ENCODE measurements around the gene NTM.

NTM gene

DNA sequence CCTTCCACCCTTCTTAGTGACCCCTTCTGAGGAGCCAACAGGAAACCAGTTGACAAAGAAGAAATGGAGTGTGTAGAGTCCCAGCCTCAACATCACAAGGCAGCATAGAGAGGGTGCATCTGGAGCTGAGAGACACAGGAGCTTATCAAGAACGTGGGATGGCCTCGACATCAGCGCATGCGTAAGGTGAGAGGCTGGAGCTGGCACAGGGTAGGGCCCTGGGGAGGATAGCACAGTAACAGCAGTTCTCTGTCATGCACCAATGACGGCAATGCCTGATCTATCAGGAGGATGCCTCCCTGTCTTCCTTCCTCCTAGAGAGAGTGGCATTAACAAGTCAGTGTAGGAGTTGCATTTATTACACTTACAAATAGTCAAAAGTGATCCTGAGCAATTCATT lies 426.1 kb downstream of the NTM start:
- Histone ChIP-seq H3K9me3 (ENCODE audit: low read length) (no peaks in the 10 kb centered on the region), H3K4me3 (ENCODE audit: low read length) (no peak overlapping the region), H3K4me1 (ENCODE audit: insufficient read depth, low read length) (peaks cover 4% of the 10 kb centered on the region), H2AFZ (ENCODE audit: low read depth, low read length) (no peak overlapping the region), H3K27me3 (ENCODE audit: insufficient read depth, low read length) (peaks cover 3% of the 10 kb centered on the region), H3K36me3 (ENCODE audit: insufficient read depth, low read length) (no peaks in the 10 kb centered on the region)

DNA sequence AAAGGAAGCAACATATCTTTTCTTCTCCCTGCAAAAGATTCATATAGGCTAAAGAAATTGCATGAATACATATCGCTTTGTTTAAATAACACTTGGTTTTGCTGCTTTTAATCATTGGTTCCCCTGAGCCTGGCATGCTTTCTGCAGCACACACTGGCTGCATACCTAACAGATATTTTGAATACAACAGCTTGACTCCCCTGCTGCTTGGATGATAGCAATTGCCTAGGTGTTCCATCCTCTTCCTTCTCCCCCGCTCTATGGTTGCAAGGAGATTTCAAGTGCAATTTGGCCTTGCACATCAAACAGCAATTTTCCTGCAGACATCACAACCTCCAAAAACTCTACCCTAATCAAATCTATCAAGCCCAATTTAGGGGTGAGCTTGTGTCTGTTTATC lies 430.0 kb downstream of the NTM start:
- H3K4me3 ChIP-seq (ENCODE audit: low read length): no peak overlapping the region
- no peaks in the 10 kb centered on the region for H3K9me3 ChIP-seq (ENCODE audit: low read length)
- peaks cover 7% of the 10 kb centered on the region for H3K27me3 ChIP-seq (ENCODE audit: insufficient read depth, low read length)

DNA sequence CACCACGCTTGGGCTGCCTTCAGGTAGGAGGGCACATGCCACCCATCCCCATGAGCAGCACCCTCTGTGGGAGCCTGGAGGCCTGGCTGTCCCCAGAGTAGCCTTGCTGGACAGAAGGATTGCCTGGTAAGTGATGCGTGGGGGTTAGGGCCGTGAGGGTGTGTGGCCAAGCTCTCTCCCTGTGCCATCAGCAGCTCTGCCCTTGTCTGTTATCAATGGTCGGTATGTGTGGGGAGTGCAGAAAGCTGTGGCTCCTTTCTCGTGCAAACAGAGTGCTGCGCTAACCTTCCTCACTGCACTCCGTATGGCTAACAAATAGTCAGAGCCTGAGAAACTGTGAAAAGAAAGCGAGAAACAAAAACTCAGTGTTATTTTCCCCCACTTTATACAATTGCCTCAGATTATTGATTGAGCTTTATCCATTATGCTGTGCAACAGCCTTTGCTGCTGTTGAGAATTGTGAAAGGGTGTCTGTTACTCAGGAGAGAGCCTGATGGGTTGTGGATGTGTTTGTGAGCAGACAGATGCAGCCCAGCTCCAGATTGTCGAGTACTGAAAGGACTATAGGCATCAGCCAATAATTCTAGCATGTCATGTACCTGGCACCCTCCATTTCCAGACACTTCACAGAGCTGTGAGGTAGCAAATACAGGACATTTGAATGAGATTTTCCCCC lies 432.2 kb downstream of the NTM start:
- Histone ChIP-seq H3K27me3 (ENCODE audit: insufficient read depth, low read length) (peaks cover 4% of the 10 kb centered on the region), H3K36me3 (ENCODE audit: insufficient read depth, low read length) (no peaks in the 10 kb centered on the region), H2AFZ (ENCODE audit: low read depth, low read length) (no peak overlapping the region), H3K4me3 (ENCODE audit: low read length) (no peak overlapping the region), H3K9me3 (ENCODE audit: low read length) (no peaks in the 10 kb centered on the region), H3K4me1 (ENCODE audit: insufficient read depth, low read length) (peaks cover 20% of the 10 kb centered on the region)

More for the DNA sequence above, 430.0 kb downstream of the NTM start:
- Histone ChIP-seq H2AFZ (ENCODE audit: low read depth, low read length) (no peak overlapping the region), H3K4me1 (ENCODE audit: insufficient read depth, low read length) (peaks cover 20% of the 10 kb centered on the region), H3K36me3 (ENCODE audit: insufficient read depth, low read length) (no peaks in the 10 kb centered on the region)

DNA sequence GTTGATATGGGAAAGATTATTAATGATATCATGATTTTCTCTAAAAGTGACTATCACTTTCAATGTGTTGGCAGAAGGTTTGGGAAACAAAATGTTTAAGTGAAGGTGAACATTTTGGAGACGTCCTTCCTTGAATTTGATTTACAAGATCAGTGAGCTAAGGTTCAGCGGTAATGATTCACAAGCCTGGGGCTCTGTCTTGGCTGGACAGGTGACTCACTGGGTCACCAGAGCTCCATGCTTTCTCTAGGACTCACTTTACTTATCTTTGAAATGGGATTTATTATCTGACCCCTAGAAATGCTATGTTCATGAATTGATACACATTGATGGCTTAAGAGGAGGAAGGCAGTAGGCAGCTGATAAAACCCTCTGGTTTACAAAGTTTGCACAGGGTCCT lies 437.5 kb downstream of the NTM start:
- Histone ChIP-seq H2AFZ (ENCODE audit: low read depth, low read length) (no peak overlapping the region), H3K27me3 (ENCODE audit: insufficient read depth, low read length) (peaks cover 4% of the 10 kb centered on the region), H3K36me3 (ENCODE audit: insufficient read depth, low read length) (no peaks in the 10 kb centered on the region), H3K4me1 (ENCODE audit: insufficient read depth, low read length) (peaks cover 2% of the 10 kb centered on the region), H3K4me3 (ENCODE audit: low read length) (no peak overlapping the region), H3K9me3 (ENCODE audit: low read length) (no peaks in the 10 kb centered on the region)

DNA sequence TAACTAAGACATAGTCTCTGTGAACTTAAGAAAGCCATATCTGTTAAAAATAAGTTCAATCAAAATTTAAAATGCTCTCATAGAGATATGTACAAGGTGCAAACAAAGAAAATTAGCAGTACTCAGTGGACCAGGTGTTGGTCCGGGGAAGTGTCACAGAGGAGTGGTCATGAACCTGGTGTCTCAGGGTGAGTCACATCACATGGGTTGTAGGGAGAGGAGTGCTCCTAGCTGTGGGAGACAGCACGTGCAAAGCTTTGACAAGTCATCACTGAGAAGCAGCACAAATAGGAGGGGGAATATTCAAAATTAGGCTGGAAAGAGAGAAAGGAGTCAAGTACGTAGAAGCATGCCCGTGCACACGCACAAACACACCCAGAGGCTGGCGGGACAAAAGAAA lies 438.1 kb downstream of the NTM start:
- Histone ChIP-seq H3K36me3 (ENCODE audit: insufficient read depth, low read length) (no peaks in the 10 kb centered on the region), H3K4me3 (ENCODE audit: low read length) (no peak overlapping the region), H3K4me1 (ENCODE audit: insufficient read depth, low read length) (no peaks in the 10 kb centered on the region), H3K27me3 (ENCODE audit: insufficient read depth, low read length) (peaks cover 7% of the 10 kb centered on the region), H3K9me3 (ENCODE audit: low read length) (no peaks in the 10 kb centered on the region), H2AFZ (ENCODE audit: low read depth, low read length) (no peak overlapping the region)

DNA sequence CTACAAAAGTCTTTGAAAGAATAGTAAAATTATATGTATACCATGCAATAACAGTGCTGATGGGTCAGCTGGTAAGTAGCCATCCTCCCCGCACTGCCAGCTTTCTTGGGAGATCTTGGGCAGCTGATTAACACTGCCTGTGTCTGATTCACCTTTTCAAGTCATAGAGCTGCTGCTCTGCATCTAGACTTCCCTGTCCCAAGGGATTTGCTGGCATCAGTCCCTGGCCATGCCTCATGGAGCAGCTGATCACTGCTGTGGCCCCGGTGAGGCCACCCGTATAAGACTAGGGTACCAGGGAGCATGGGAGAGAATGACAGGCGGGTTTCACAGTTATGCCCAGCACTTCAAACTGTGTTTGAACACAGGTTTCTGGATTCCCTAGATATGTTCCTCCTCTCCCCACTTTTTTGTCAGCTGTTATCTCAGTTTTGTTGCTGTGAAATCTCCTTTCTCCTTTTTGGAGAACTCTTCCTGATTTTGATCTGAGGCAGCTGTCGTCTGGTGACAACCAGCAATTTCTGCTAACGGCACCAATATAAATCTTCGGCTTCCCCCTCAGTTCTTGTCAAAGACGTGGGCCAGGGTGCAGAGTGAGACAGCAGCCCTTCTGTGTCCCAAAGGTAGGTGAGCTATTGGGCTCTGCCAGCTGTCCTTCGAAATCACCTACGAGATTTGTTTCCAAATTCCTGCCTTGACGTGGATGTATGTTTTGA lies 438.9 kb downstream of the NTM start:
- Histone ChIP-seq H3K27me3 (ENCODE audit: insufficient read depth, low read length) (peaks cover 7% of the 10 kb centered on the region), H3K4me1 (ENCODE audit: insufficient read depth, low read length) (no peaks in the 10 kb centered on the region), H3K36me3 (ENCODE audit: insufficient read depth, low read length) (no peaks in the 10 kb centered on the region), H2AFZ (ENCODE audit: low read depth, low read length) (no peak overlapping the region), H3K4me3 (ENCODE audit: low read length) (no peak overlapping the region), H3K9me3 (ENCODE audit: low read length) (no peaks in the 10 kb centered on the region)

DNA sequence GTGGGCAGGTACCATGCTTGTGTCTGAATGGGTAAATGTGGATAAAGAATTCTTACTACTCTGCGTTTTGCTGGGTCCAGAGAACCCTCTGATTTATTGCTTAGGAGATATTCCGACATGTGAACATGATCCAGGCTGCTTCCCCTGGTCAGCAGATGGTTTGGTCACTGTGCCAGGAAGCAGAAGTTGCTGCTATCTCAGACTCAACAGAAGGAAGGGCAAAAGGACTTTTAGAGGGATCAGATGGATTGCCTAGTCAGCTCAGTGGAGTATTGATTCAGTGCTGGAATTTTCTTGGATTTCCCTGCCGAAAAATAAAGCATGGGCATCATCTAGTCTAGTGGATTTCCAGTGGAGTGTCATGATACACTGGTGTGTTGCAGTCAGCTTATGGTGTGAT lies 440.1 kb downstream of the NTM start:
- H2AFZ ChIP-seq (ENCODE audit: low read depth, low read length): no peak overlapping the region
- no peaks in the 10 kb centered on the region for H3K9me3 ChIP-seq (ENCODE audit: low read length)
- H3K27me3 ChIP-seq (ENCODE audit: insufficient read depth, low read length): peaks cover 3% of the 10 kb centered on the region
- H3K4me3 ChIP-seq (ENCODE audit: low read length): no peak overlapping the region
- H3K36me3 ChIP-seq (ENCODE audit: insufficient read depth, low read length): no peaks in the 10 kb centered on the region
- no peaks in the 10 kb centered on the region for H3K4me1 ChIP-seq (ENCODE audit: insufficient read depth, low read length)

DNA sequence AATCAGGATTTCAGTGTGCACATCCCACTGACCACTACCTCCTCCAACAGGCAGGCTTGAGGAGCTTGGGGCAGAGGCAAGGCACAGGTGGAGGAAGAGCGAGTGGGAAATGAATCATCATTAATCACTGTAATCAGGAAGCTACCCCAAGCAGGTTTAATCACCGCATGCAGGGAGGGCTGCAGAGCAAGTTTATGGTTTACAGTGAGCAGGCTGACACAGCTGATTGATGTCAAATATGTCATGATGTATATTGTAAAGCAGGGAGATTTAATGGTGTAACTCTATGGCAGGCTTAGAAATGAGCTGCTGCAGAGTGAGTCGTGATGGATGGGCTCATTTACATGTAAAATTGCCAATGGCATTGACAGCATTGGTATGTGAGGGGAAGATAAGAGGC lies 441.0 kb downstream of the NTM start:
- H3K4me1 ChIP-seq (ENCODE audit: insufficient read depth, low read length): no peaks in the 10 kb centered on the region
- no peak overlapping the region for H3K4me3 ChIP-seq (ENCODE audit: low read length)
- no peaks in the 10 kb centered on the region for H3K36me3 ChIP-seq (ENCODE audit: insufficient read depth, low read length)
- H3K27me3 ChIP-seq (ENCODE audit: insufficient read depth, low read length): peaks cover 3% of the 10 kb centered on the region
- H3K9me3 ChIP-seq (ENCODE audit: low read length): no peaks in the 10 kb centered on the region
- no peak overlapping the region for H2AFZ ChIP-seq (ENCODE audit: low read depth, low read length)

DNA sequence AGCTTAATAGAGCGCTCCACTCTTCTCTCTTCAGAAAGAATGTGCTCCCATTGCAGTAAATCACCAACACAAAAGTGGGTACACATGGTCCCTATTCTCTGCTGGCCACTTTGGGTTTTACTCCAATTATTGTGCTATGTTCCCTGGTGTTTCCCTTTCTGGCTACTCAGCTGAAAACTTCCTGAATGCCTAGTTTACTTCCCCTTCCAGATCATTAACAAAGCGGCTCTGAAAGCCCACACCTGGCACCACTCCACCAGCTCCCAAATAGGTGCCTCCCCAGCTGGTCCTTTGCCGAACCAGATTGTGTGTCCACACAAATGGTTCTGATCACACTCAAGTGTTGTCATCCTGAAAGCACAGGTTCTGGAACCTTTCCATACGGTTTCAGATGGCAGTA lies 443.7 kb downstream of the NTM start:
- no peaks in the 10 kb centered on the region for H3K4me1 ChIP-seq (ENCODE audit: insufficient read depth, low read length)
- H3K27me3 ChIP-seq (ENCODE audit: insufficient read depth, low read length): peaks cover 3% of the 10 kb centered on the region
- H3K9me3 ChIP-seq (ENCODE audit: low read length): no peaks in the 10 kb centered on the region
- H3K4me3 ChIP-seq (ENCODE audit: low read length): no peak overlapping the region
- no peak overlapping the region for H2AFZ ChIP-seq (ENCODE audit: low read depth, low read length)
- no peaks in the 10 kb centered on the region for H3K36me3 ChIP-seq (ENCODE audit: insufficient read depth, low read length)

DNA sequence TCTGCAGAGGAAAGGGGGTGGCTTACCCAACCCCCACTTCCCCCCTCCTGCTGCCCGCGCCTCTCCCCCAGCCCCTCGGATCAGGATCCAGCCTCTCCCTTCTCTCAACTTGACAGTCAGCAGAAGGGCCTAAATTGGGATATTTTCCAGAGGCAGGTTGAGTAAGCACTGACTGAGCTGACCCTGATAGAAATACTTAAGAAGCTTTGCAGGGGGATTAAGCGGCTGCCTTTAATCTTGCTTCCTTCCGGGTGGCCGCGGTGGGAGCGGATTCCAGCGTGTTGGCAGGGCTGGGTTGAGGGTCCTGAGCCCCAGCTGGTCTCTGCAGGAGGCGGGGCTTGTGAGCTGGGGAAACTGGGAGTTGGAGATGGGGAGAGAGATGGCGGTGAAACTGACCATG lies 445.2 kb downstream of the NTM start:
- H2AFZ ChIP-seq (ENCODE audit: low read depth, low read length): no peak overlapping the region
- H3K27me3 ChIP-seq (ENCODE audit: insufficient read depth, low read length): peaks cover 3% of the 10 kb centered on the region
- H3K4me1 ChIP-seq (ENCODE audit: insufficient read depth, low read length): no peaks in the 10 kb centered on the region
- no peaks in the 10 kb centered on the region for H3K9me3 ChIP-seq (ENCODE audit: low read length)
- H3K36me3 ChIP-seq (ENCODE audit: insufficient read depth, low read length): no peaks in the 10 kb centered on the region
- no peak overlapping the region for H3K4me3 ChIP-seq (ENCODE audit: low read length)

DNA sequence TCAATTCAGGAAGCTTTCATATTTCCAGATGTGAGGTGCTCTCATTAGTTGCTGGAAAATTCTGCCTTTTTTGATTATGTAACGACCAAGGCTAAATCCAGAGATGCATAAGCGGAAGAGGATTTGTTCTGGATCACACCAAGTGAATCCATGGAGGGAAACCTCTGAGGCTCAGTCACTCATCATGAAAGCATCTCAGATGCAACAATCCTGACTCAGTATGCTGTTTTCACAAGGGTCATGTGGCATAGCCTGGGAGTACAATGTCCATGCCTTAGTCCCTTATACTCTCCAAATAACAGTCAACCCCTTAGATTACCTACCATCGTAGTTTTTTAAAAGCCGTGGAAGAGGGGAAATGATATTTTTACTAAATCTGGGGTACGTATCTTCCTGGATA lies 445.6 kb downstream of the NTM start:
- H3K27me3 ChIP-seq (ENCODE audit: insufficient read depth, low read length): peaks cover 3% of the 10 kb centered on the region

DNA sequence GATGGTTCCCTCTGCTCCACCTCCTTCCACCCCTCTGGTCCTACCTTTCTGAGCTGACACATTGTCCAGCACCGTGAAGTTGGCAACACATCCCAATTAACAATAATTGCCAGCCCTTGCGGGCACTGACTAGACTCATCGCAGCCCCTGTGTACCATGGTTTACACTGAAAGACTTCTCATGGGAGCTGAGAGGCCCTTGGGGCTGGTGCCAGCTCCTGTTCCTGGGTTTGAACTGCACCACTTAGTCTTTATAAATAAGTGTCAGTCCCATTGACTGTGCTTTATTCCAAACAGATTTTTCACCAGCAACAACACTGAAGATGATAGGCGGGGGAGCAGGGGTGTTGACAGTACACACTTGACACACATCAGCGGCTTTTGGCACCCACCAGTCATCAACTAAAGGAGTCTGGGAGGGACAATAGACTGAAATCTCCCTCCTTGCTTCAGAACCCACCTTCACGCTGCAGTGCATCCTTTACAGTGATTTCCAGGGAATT lies 447.3 kb downstream of the NTM start:
- peaks cover 6% of the 10 kb centered on the region for H3K27me3 ChIP-seq (ENCODE audit: insufficient read depth, low read length)
- H3K36me3 ChIP-seq (ENCODE audit: insufficient read depth, low read length): no peaks in the 10 kb centered on the region
- H3K4me1 ChIP-seq (ENCODE audit: insufficient read depth, low read length): no peaks in the 10 kb centered on the region
- H3K9me3 ChIP-seq (ENCODE audit: low read length): no peaks in the 10 kb centered on the region
- no peak overlapping the region for H2AFZ ChIP-seq (ENCODE audit: low read depth, low read length)
- H3K4me3 ChIP-seq (ENCODE audit: low read length): no peak overlapping the region

More for the DNA sequence above, 445.6 kb downstream of the NTM start:
- no peaks in the 10 kb centered on the region for H3K36me3 ChIP-seq (ENCODE audit: insufficient read depth, low read length)
- no peak overlapping the region for H3K4me3 ChIP-seq (ENCODE audit: low read length)
- H3K9me3 ChIP-seq (ENCODE audit: low read length): no peaks in the 10 kb centered on the region
- no peak overlapping the region for H2AFZ ChIP-seq (ENCODE audit: low read depth, low read length)
- no peaks in the 10 kb centered on the region for H3K4me1 ChIP-seq (ENCODE audit: insufficient read depth, low read length)

DNA sequence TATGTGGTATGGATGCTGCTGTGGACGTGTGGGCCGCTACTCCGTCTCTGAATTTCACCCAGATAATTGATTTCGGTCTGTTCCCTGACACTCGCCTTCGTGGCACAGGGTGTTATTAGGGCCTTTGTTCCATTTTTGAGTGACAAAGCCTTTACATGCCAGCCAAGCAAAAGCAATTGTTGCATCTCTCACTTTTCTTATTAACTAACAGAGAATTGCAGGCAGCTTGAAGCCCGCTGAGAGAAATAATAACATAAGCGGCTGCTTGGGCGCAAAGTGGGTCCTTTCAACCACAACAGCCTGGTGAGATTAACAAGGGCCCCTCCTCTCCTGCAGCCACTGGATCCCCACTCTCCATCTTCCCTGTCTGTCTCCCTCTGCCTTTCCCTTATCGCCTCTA lies 449.4 kb downstream of the NTM start:
- peaks cover 2% of the 10 kb centered on the region for H3K27me3 ChIP-seq (ENCODE audit: insufficient read depth, low read length)
- H3K4me1 ChIP-seq (ENCODE audit: insufficient read depth, low read length): no peaks in the 10 kb centered on the region
- no peak overlapping the region for H3K4me3 ChIP-seq (ENCODE audit: low read length)
- H3K36me3 ChIP-seq (ENCODE audit: insufficient read depth, low read length): no peaks in the 10 kb centered on the region
- no peak overlapping the region for H2AFZ ChIP-seq (ENCODE audit: low read depth, low read length)
- H3K9me3 ChIP-seq (ENCODE audit: low read length): no peaks in the 10 kb centered on the region

Measured in neuron (in vitro differentiated cells).